ENCODE measurements around the gene SOD1. TPM values are rescaled to one million over a fixed set of nuclear protein-coding genes. Genes with fewer than 3 reads are reported as not detected.

Gene SOD1
- total and polyA plus RNA-seq, 2 of the 13 experiments (the other 11 are each of a cell fraction or from before 2014, with no cell fraction given): 317 to 537 TPM

DNA sequence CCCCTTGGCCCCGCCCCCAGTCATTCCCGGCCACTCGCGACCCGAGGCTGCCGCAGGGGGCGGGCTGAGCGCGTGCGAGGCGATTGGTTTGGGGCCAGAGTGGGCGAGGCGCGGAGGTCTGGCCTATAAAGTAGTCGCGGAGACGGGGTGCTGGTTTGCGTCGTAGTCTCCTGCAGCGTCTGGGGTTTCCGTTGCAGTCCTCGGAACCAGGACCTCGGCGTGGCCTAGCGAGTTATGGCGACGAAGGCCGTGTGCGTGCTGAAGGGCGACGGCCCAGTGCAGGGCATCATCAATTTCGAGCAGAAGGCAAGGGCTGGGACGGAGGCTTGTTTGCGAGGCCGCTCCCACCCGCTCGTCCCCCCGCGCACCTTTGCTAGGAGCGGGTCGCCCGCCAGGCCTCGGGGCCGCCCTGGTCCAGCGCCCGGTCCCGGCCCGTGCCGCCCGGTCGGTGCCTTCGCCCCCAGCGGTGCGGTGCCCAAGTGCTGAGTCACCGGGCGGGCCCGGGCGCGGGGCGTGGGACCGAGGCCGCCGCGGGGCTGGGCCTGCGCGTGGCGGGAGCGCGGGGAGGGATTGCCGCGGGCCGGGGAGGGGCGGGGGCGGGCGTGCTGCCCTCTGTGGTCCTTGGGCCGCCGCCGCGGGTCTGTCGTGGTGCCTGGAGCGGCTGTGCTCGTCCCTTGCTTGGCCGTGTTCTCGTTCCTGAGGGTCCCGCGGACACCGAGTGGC is at the start of gene SOD1 (continued):
- TF ChIP-seq EHMT2 (IDR thresholded peaks at IDR 0.05; ENCODE audit: borderline replicate concordance, low read depth, low read length) (no peak), ZNF652 (CRISPR knock-in tag; IDR thresholded peaks at IDR 0.05; ENCODE audit: borderline replicate concordance, low read depth) (no peak), ZIK1 (CRISPR knock-in tag; IDR thresholded peaks at IDR 0.05; ENCODE audit: borderline replicate concordance, low read depth) (peak; percentile 50; the same call in 1 of the 2 replicates), WIZ (CRISPR knock-in tag; IDR thresholded peaks at IDR 0.05) (peak; percentile 61), ZFP62 (CRISPR knock-in tag; IDR thresholded peaks at IDR 0.05) (no peak), MAFG (CRISPR knock-in tag; IDR thresholded peaks at IDR 0.05) (no peak), MNT (IDR thresholded peaks at IDR 0.05) (peak; percentile 47), ZNF614 (CRISPR knock-in tag; IDR thresholded peaks at IDR 0.05; ENCODE audit: borderline replicate concordance) (peak; percentile 32; the same call in 1 of the 2 replicates), DMTF1 (CRISPR knock-in tag; IDR thresholded peaks at IDR 0.05) (no peak), GPN1 (CRISPR knock-in tag; IDR thresholded peaks at IDR 0.05; ENCODE audit: borderline replicate concordance) (no peak), TMF1 (CRISPR knock-in tag; IDR thresholded peaks at IDR 0.05; ENCODE audit: low read depth) (peak; percentile 88; the same call in 1 of the 2 replicates), CENPT (CRISPR knock-in tag; IDR thresholded peaks at IDR 0.05; ENCODE audit: low read depth) (peak; percentile 83; the same call in 1 of the 2 replicates), FOXO4 (CRISPR knock-in tag; conservative IDR thresholded peaks at IDR 0.05) (no peak), TRIM22 (IDR thresholded peaks at IDR 0.05) (no peak), RFX3 (CRISPR knock-in tag; IDR thresholded peaks at IDR 0.05) (0 out of 2 replicates have a peak, but pooled peaks have one; percentile 16), ZNF484 (CRISPR knock-in tag; IDR thresholded peaks at IDR 0.05; ENCODE audit: borderline replicate concordance, low read depth) (0 out of 2 replicates have a peak, but pooled peaks have one; percentile 83), ZMYM2 (CRISPR knock-in tag; IDR thresholded peaks at IDR 0.05) (no peak), ZFP41 (CRISPR knock-in tag; IDR thresholded peaks at IDR 0.05; ENCODE audit: borderline replicate concordance) (no peak), GATAD1 (CRISPR knock-in tag; IDR thresholded peaks at IDR 0.05) (0 out of 2 replicates have a peak, but pooled peaks have one; percentile 43), ZFP90 (CRISPR knock-in tag; IDR thresholded peaks at IDR 0.05; ENCODE audit: borderline replicate concordance) (peak; percentile 87; the same call in 1 of the 2 replicates), KAT2B (IDR thresholded peaks at IDR 0.05; ENCODE audit: borderline replicate concordance, low read depth, low read length) (no peak)
- TF ChIP-seq, protein P1, sequence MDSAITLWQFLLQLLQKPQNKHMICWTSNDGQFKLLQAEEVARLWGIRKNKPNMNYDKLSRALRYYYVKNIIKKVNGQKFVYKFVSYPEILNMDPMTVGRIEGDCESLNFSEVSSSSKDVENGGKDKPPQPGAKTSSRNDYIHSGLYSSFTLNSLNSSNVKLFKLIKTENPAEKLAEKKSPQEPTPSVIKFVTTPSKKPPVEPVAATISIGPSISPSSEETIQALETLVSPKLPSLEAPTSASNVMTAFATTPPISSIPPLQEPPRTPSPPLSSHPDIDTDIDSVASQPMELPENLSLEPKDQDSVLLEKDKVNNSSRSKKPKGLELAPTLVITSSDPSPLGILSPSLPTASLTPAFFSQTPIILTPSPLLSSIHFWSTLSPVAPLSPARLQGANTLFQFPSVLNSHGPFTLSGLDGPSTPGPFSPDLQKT (CRISPR knock-in tag; IDR thresholded peaks at IDR 0.05; ENCODE audit: borderline replicate concordance): 0 out of 2 replicates have a peak, but pooled peaks have one; percentile 10
